Superior temporal gyrus (tissue), 1 donor: ENCODE results near the gene MBNL2.

Source experiments
- DNase-seq: peaks from one replicate; pipeline ENCODE4 v3.0.0-alpha.2; 2016; ENCODE audit errors: extremely low spot score

The MBNL2 gene

DNA sequence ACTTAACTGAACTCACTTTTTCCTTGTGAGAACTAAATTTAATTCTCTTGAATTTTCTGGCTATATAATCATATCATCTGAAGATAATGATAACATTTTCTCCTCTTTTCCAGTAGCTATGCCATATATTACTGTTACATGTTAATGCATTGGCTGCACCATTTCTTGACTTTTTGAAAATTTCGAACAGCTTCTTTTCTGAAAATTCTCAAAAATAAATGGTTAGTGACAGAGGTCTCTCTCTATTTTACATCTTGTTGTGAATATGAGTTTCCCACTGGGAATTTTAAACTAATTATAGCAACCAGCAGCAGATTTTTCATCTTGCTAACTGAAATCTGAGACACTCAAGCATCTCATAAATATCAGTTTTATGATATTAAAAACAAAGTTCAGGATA, 30.6 kb downstream of the MBNL2 start:
- DNase-seq = no peak

DNA sequence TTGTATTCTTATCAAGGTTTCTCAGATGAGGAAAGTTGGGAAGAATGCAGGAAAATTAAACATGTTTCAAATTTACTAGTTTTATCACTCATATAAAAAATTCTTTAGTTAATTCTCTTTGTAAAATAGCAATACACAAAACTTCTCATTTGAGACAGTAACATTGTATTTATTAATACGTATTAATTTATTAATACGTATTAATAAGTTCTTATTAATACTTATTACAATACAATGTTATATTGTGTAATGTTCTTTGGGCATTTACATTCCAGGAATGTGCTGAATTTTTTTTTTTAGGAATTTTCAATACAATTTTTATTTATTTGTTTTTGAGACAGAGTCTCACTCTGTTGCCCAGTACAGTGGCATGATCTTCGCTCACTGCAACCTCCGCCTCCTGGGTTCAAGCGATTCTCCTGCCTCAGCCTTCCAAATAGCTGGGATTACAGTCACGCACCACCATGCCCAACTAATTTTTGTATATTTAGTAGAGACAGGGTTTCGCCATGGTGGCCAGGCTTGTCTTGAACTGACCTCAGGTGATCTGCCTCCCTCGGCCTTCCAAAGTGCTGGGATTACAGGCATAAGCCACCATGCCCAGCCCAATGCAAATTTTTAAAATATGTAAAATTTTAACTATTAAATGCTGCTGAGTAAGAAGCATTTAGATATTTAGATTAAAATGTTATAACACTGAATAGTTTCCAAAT, 31.6 kb downstream of the MBNL2 start:
- no peak for DNase-seq

DNA sequence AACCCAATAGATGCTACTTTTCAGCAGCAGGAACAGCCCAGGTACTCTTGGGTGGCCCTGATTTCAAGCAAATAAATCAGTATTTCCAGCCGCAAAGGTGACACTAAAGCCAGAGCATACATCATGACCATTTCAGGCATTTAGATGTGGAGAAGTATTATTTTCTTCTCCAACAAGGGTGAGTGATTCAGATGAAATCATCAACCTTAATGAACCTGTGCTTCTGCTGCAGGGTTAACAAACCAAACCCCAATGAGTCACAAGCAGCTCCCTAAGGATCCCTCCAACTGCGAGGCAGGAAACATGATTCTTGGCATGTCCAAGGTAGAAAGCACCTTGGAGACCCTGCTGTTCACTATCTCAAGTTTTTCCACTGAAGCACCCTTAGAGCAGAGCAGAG, 32.7 kb downstream of the MBNL2 start:
- DNase-seq = no peak

DNA sequence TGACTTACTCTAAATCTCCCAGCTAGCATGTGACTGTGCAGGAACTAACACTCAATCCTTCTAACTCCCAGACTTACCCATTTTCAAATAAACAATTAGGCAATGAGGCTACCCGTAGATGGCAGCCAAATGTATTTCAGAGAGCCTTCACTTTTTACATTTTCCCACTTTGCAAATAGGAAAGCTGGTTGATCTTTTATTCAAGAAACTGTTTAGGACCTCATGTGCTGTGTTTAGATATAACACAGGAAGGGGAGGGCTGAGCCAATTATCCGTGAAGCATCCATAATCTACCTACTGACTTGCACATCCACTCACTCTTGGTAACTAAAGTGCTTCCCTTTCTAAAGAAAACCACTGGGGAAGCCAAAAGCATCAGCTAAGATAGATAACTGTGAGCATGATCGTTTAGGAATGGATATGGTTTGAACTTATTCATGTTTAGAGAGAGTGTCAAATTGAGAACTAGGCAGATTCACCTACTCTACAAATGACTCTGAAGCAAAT, 33.4 kb downstream of the MBNL2 start:
- peak; percentile 56 for DNase-seq

DNA sequence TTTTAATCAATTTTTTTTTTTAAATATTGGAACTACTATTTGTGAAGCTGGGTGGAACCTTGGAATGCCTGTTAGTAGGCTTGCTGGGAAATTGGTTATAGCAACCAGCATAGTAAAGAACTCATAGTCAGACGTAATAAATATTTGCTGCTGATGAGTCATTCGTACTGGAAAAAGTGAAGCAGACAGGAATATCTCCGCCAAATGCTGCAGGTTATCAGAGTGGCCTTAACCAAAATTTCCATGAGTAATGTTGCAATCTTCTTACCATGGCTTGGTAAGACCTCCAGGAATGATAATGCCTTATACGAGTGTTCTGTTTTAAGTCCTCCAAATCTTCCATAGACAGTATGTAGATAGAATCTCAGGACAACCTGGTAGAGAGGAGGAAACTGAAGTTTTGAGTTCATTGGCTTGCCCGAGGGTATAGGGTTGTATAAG, 34.2 kb downstream of the MBNL2 start:
- peak; percentile 36 for DNase-seq

DNA sequence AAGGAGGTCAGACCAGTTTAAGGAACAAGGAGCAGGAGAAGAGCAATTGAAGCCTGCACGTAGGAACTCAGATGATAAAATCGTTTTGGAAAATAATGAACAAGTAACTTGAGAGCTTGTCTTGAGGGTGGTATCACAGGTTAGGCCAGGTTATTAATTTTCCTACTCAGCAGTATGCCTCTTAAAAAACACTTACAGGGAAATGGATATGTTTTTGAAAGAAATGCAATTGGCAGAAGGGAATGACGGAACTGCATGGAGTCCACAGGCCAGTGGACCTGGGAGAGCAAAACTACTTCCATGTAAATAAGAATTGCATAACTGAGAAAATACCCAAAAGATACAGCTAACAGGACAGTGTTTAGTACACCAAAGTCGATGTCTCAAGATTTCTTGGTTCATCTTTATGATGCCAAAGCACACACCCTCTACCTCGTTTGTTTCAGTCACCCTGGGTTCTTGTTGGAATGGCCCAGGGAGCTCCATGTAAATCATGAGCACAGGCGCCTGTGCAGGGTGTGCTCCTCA, 35.2 kb downstream of the MBNL2 start:
- DNase-seq = no peak

DNA sequence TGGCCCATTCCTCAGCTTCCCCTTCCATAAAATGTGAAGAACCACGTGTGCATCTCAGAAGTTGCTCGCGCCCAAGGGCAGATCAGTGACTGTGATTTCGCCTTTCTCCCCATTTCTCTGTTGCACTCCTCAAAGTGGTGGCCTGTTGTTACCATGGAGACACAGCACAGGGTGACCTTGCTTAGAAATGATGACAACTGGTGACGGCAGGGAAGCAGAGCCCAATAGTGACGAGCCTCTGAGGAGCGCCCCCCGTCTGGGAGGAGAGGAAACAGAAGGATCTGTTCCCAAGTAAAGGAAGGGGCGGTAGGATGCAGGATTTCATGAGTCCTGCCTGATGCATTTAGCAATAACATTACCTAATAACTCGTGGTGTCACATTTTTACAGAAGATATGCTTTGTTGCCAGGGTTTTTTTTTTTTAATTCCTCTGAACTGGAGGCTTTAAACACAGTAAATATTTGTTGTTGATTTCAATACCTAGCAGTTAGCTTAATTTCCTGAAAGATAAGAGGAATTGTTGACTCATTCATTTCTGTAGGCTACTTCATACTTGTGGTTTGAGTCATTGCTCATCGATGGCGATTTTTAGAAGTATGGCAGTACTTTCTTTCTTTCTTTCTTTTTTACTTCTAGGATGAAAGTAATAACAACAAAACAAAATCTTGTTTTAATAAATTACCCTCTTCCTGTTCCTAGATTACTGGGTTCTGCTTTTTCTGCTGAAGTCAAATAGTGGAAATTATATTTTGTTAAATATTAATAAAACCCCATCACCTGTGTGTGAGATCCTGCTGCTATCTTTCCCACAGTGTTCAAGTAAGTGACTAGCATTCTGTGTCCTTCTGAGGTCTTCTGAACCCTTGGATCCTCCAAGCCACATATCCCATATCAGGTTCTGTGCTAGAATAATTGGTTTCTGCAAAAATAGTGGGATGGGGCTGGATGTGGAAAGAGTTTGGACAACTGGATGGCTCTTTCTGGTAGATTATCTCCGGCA, 36.0 kb downstream of the MBNL2 start:
- no peak for DNase-seq

DNA sequence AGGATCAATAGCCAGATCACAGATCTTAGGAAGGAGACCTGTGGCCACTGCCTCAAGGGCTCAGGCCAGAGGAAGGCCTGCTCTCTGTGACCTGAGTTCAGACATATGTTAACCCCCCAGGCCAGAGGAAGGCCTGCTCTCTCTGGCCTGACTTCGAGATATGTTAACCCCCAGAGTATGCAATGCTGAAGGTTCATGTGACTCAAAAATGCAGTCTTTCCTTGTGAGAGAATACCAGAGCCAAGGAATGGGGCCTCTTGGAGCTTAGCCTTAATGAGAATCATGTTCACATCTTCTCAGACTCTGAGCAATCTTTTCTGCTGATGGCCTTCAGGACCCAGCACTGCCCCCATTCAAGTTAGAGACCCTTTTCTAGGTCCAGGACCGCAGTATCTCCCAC, 36.7 kb downstream of the MBNL2 start:
- DNase-seq = no peak

DNA sequence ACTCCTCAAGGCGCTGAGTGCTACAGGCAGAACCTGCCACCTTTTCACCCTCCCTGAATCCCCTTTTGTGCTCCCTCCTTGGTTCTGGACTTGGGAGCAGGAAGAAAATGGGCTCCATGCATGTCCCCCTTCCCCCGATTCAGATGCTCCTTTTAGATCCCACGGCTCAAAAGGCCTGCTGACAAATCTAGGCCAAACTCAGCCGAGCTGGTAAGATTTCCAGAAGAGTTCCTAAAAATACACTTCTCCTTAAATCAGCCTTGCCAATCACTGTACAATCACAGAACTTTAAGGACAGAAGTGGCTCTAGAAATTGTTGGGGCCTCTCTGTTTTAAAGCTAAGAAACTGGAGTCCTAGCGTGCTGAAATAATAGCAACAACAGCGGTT, 37.3 kb downstream of the MBNL2 start:
- peak; percentile 42 for DNase-seq

DNA sequence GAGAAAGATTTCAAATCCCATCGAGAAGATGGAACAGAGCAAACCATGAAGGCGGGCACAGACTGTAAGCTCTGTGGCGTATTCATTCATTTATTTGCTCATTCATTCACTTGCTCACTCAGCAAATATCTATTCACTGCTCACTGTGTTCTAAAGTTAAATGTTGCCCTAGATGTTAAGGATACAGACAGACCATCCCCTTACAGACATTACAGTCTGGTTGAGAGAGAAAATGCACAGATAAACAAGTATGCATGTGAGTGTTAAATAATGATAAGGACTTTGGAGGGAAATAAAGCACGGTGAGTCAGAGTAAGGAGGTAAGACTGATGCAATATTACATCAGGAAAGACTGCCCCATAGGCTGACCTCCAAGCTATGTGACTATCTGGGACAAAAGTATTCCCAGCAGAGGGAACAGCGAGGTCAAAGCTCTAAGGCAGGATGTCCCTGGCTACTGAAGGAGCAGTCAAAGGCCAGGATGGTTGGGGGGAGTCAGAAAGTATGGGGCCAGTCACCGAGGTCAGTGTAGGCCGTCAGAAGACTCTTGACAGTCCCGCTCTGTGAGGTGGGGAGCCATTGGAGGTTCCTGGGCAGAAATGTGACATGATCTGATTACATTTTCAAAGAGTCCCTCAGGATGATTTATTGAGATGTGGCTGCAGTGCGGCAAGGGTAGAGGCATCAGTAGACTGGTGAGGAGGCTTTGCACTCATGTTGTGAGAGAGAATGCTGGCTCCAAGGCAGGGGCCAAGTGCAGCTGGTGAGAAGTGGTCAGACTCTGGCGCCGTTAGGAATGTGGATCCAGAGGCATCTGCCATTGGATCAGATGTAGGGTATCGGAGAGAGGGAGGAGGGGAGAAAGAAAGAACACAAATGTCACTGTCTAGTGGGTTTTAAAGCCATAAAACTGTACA, 37.9 kb downstream of the MBNL2 start:
- peak; percentile 45 for DNase-seq

DNA sequence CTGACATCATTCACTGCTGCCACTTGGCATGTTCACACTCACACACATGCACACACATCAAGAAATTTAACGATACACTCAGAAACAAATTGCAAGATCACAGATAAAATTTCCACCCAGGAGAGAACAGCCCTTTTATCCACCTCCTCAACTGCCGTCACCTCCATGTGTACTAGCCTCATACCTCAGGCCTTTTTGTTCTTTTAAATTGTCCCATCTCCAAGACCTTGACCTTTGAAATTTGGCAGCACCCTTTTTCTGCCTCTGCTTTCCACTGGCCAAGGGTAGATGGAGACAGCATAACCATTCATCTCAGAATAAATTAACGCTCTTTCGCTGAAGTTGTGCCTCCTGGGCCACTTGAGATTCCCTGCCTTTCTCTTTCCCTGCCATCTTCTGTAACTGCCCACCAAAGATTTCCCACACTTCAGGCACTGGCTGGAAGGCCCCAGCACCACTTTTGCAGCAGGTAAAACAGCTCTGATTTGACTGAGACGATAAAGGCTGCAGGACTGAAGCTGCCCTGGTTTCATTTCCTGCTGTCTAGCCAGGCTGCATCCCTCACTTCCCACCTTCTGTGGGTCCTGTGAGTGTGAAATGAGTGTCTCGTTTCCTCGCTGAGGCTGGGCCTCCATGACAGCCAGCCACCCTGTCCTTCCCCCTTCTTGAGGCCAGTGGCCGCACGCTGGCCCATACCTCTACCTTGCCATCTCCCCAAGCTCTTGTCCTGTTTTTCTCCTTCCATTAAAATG, 39.3 kb downstream of the MBNL2 start:
- no peak for DNase-seq

DNA sequence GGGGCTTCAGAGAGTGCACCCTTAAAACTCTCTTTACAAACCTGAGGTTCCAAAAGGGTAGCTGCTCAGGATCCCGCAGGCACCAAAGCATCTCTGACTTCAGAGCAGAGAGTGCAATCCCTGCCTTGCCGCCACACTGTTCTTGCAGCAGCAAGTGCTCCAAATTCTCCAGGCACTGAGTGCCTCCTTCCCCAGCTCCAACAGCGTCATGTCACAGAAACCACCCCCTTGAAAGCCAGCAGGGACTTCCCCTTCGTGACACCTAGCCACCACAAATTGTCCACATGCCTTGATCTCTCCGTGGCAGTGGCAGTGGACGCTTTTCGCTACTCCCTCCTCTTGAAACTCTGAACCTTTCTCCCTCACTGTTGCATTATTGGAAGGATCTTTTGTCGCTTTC, 39.9 kb downstream of the MBNL2 start:
- no peak for DNase-seq

DNA sequence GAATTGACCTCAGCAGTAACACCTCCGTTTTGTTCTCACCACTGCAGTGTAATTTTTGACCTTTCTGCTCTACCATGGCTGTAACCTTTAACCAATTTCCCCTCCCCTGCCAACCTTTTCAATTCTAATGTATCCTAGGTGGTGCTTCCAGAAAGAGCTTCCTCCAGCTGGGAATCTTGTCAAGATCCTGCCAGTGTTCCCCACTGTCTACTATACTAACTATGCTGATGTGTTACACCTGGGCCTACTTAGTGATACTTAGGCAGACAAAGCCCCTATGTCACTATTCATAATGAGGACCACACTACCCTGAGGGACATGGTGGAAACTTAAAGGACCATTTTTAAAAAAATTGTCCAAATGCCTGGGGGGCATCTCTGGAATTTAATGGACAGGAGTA, 41.0 kb downstream of the MBNL2 start:
- DNase-seq = no peak

DNA sequence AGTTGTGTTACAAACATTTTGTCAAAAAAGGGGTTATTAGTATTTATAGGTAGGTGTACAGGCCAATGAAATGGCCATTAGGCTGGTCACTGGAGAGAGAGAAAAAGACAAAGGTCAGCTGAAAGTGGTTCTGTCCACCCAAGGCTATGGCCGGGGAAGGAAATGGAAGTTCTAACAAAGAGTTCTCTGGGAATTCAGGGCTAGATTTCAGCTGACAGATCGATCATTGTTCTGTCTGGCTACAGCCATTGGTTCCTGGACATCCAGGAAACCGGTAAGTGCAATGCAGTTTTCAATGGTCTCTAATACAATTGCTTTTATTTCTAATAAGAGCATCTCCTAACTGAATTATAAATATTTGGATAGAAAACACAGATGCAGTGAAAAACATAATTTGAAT, 42.5 kb downstream of the MBNL2 start:
- DNase-seq = no peak

DNA sequence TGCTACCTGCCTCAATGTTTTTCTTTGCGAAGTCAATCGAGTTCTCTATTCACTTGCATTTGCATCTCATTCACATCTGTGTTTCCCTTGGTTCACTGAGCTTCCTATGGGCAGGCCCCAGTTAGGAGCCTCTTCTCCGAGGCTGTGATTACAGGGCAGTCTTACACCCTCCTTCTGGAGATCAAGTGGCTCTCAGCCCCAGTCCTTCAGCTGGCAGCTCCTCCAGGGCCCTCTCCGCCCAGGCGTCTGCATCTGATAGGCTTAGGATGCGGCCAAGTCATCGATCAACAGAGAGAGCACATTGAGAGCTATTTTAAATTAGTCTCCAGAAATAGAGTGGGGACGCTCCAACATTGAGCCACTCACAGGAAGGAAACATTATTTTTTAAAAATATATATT, 44.2 kb downstream of the MBNL2 start:
- no peak for DNase-seq

DNA sequence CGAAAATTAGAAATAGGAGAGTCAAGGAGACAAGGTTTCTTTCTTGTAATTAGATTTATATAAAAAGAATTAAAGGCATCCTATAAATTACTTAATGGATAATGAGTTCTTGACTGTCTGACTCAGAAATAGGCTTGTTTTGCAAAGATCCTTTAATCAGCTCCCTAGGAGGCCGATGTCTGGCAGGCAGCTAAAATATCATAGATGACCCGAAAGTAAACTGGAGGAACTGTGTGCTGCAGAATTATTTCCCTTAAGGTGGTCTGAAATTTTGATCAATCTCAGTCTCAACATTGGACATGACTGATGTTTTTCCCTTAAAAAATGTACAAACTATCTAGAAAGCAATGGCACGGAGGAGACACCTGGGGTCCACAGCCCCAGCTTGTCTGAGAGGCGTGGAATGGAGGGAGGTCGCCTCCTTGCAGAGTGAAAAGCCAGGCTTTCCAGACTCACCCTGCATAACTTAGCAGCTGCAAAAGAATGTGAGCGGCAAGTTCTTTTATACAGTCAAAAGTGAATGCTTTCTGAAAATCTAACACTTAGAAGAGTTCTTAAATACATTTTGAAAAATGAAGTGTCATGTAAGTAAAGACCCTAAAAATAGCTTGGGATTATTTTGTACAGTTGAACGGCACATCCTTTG, 44.8 kb downstream of the MBNL2 start:
- no peak for DNase-seq

DNA sequence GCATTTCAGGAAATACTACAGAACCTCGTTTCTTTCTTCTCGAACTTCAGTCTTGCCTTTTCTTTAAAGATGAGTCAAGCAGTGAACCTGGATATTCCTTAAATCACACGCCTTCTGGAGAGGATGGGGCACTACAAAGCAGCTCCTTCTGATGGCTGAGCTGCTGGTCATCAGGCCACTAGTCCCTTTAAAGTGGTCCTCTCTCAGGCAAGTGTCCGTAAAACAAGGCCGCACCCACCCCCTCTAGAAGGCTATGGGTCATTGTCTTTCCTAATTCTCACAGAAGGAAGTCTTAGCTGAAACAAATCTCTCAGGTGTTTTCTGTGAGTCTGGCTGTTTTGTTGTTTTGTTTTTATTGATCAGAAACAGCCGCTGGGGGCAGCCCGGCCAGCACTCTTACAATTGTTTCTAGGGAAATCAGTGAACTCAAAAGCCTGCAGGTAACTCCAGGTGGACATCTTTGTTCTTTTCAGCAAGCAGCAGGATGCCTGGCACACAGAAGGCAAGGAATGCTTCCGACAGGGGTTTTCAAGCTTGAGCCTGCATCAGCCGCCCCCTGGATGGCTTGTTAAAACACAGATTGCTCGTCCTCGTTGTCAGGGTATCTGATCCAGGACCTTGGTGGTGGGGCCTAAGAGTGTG, 45.4 kb downstream of the MBNL2 start:
- DNase-seq = no peak

DNA sequence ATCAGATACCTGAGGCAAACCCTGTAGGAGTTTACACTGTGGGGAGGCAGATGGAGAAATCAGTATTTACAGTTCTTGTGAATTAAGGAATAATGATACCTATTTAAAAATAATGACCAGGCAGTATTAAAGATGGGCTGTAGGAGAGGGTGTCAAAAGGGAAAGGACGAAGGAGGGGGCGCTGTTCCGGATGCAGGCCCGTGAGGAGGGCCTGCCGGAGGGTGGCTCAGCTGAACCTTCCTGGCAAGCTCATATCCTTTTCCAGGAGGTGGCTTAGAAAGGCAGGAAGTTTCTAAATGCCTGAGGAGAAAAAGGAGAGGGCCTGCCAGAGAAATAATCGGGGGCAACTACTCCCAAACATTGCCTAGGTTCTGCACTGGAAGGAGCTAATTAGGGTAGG, 46.6 kb downstream of the MBNL2 start:
- DNase-seq = no peak

DNA sequence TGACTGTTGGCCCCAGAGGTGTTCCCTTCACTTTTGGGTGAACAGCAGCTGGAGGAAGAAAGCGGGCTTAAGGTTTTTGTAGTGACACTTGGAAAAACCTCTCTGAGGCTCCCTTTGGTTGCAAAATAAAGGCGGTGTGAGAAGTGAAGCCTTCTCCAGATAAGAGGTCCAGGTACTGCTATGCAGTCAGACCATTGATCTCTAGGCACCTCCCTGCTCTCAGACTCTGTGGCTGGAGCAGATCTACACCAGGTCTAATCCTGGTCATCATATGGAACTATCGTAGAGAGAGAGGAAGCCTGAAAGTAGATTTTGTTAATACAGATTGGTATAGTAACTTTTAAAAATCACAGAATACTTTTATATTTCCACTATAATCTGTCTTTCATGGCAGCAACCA, 47.5 kb downstream of the MBNL2 start:
- no peak for DNase-seq

DNA sequence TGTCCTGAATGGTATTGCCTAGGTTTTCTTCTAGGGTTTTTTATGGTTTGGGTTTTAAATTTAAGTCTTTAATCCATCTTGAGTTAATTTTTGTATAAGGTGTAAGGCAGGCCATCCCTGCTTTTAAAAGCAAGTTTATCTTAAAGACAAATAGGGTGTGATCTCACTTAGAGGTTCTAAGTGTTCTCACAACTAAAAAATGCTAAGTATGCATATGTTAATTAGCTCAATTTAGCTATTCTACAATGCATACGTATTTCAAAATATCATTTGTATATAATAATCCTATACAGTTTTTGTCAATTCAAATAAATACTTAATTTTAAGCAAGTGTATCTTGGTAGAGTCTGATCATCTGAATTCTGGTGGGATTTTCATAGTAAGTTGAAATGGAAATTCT, 50.4 kb downstream of the MBNL2 start:
- DNase-seq = no peak
